ENCODE measurements around the gene FAM219B. TPM values are rescaled to one million over a fixed set of nuclear protein-coding genes. Genes with fewer than 3 reads are reported as not detected.
A peak's percentile ranks its signal among the peaks of the same experiment; 100 is the strongest.

Gene FAM219B
- total RNA-seq, 1 experiment from 2014 or later = 41.8 TPM

DNA sequence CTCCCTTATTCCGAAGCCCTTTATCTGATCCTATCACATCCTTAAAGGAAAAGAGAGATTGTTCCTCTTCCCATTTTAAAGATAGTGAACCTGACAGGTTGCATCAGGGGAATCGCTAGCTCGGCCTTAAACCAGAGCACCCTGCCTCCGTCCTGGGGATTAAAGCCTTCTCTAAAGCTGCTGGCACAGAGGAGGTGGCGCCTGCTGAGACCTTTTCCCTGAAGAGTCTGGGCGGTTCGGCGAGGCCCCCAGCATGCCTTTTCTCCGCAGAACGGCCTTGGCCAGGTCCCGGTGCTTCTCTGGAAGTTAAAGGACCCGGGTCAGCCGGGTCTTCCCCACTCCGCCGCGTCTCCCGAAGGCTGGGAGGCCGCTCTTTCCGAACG is 593 bp downstream of the FAM219B start:
- peak in 1 of 2 experiments; percentile 35 for DNase-seq
- intact Hi-C loops (cut with micrococcal nuclease; ENCODE audit: unreplicated experiment) = loop anchor here (2.0 kb wide), 1 partner anchor 33 kb away; the partner anchor contains the start of gene COX5A
- TF ChIP-seq, protein P1, sequence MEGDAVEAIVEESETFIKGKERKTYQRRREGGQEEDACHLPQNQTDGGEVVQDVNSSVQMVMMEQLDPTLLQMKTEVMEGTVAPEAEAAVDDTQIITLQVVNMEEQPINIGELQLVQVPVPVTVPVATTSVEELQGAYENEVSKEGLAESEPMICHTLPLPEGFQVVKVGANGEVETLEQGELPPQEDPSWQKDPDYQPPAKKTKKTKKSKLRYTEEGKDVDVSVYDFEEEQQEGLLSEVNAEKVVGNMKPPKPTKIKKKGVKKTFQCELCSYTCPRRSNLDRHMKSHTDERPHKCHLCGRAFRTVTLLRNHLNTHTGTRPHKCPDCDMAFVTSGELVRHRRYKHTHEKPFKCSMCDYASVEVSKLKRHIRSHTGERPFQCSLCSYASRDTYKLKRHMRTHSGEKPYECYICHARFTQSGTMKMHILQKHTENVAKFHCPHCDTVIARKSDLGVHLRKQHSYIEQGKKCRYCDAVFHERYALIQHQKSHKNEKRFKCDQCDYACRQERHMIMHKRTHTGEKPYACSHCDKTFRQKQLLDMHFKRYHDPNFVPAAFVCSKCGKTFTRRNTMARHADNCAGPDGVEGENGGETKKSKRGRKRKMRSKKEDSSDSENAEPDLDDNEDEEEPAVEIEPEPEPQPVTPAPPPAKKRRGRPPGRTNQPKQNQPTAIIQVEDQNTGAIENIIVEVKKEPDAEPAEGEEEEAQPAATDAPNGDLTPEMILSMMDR (conservative IDR thresholded peaks at IDR 0.05) = no peak
- Histone ChIP-seq H3F3A (ENCODE audit: insufficient read depth, low read depth) (peaks cover 28% of the 10 kb centered on the region; the same call in 1 of the 2 replicates), H3K9me3 (ENCODE audit: insufficient read depth, low read depth) (no peaks in the 10 kb centered on the region), H2AFZ (peak overlapping the region; percentile 100), H3K4me2 (peak overlapping the region; percentile 93), H3K79me2 (ENCODE audit: low read depth) (peaks cover 26% of the 10 kb centered on the region), H3K36me3 (ENCODE audit: low read depth) (peaks cover 17% of the 10 kb centered on the region; the same call in 1 of the 2 replicates), H3K9me2 (ENCODE audit: insufficient read depth) (no peaks in the 10 kb centered on the region), H4K20me1 (ENCODE audit: insufficient read depth) (no peaks in the 10 kb centered on the region), H3K4me3 (peak overlapping the region; percentile 96), H3K27ac (peak overlapping the region; percentile 52), H3K27me3 (ENCODE audit: insufficient read depth, low read depth) (no peaks in the 10 kb centered on the region), H3K4me1 (replicated peaks; ENCODE audit: insufficient read depth) (peaks cover 32% of the 10 kb centered on the region)
- CTCF ChIA-PET = interaction anchor here (0.5 to 0.6 kb wide), 3 partner anchors 40 to 259 kb away, joined by 5 to 8 read pairs (median 5); no protein-coding TSS in a partner anchor
- TSS peak; percentile 30 for BruUV-seq (replicated peaks)
- POLR2A ChIA-PET (ENCODE audit: unreplicated experiment) = interaction anchor here (0.6 kb wide), 1 partner anchor 51 kb away, joined by 5 read pairs; no protein-coding TSS in a partner anchor

DNA sequence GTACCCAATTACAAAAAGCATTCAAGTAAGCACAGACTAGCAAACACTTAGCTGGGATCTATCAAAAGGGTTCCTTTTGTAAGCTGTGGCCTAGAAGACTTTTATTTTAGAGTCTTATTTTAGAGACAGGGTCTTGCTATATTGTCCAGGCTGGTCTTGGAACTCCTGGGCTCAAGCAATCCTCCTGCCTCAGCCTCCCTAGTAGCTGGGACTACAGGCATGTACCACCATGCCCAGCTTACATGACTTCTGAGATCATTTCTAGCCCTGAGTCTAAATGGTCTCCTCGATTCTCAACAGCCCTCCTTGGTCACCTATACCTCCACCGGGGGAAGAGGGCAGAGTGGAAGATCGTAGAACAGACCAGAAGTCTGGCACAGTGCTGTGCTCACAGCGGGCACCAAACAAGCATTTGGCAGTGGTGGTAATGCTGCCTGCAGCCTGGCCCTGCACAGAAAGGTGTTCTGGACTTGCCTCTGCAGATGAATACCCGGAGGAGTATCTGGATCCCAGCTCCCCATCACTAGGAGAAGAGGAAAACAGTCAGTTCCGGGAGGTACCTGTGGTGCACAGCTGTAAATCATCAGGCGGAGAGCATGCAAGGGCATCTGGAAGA is 2.4 kb downstream of the FAM219B start:
- peaks cover 21% of the 10 kb centered on the region; the same call in 1 of the 2 replicates for H3K36me3 ChIP-seq (ENCODE audit: low read depth)
- no peak overlapping the region for H3K4me3 ChIP-seq
- ChIA-PET POLR2A (ENCODE audit: unreplicated experiment) (interaction anchor here (0.6 kb wide), 1 partner anchor 87 kb away, joined by 4 read pairs; no protein-coding TSS in a partner anchor), CTCF (interaction anchor here (1.1 kb wide), 1 partner anchor 15 kb away, joined by 5 read pairs; the partner anchor contains the start of gene MPI)
- no peaks in the 10 kb centered on the region for H3K9me2 ChIP-seq (ENCODE audit: insufficient read depth)
- H2AFZ ChIP-seq = no peak overlapping the region
- DNase-seq = no peak
- H3K4me1 ChIP-seq (replicated peaks; ENCODE audit: insufficient read depth) = peaks cover 32% of the 10 kb centered on the region
- intact Hi-C loops (cut with micrococcal nuclease; ENCODE audit: unreplicated experiment) = loop anchor here (5.0 kb wide), 1 partner anchor 87 kb away; no protein-coding TSS in a partner anchor
- TF ChIP-seq, protein P1 (conservative IDR thresholded peaks at IDR 0.05) = no peak
- no peak overlapping the region for H3K4me2 ChIP-seq
- peaks cover 33% of the 10 kb centered on the region; the same call in 1 of the 2 replicates for H3F3A ChIP-seq (ENCODE audit: insufficient read depth, low read depth)
- no peaks in the 10 kb centered on the region for H3K9me3 ChIP-seq (ENCODE audit: insufficient read depth, low read depth)
- no peak overlapping the region for H3K27ac ChIP-seq
- H3K79me2 ChIP-seq (ENCODE audit: low read depth) = peaks cover 26% of the 10 kb centered on the region
- no peaks in the 10 kb centered on the region for H4K20me1 ChIP-seq (ENCODE audit: insufficient read depth)
- BruUV-seq (replicated peaks) = no TSS peak
- H3K27me3 ChIP-seq (ENCODE audit: insufficient read depth, low read depth) = no peaks in the 10 kb centered on the region

DNA sequence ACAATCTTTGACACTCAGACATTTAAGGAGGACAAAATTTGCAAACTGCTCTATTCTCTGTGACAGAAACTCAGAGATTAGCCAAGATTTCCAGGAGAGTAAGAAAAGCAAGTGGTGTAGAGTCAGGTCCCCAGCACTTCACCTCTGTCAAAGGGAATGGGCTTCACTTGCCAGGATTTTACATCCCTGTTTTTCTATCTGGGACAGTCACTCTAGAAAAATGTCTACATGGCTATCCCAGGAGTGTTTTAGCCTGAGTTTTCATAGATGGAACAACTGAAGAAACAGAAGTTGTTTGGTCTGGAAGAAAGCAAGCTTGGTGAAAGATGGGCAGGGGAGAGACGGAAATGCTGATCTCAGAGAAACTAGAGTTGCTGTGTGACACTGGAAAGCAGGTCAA is 3.0 kb downstream of the FAM219B start:
- no peaks in the 10 kb centered on the region for H3K9me3 ChIP-seq (ENCODE audit: insufficient read depth, low read depth)
- no peak for TF ChIP-seq EZH2 (IDR thresholded peaks at IDR 0.05; ENCODE audit: low read depth)
- TF ChIP-seq, protein P1 (conservative IDR thresholded peaks at IDR 0.05) = no peak
- POLR2A ChIA-PET (ENCODE audit: unreplicated experiment) = no interaction called here

More for the DNA sequence above, 3.0 kb downstream of the FAM219B start:
- CTCF ChIA-PET = interaction anchor here (1.1 kb wide), 1 partner anchor 14 kb away, joined by 5 read pairs; the partner anchor contains the start of gene MPI
- Histone ChIP-seq H3K27ac (no peak overlapping the region), H3K79me2 (ENCODE audit: low read depth) (peaks cover 26% of the 10 kb centered on the region), H4K20me1 (ENCODE audit: insufficient read depth) (no peaks in the 10 kb centered on the region), H3K4me3 (no peak overlapping the region), H3K4me1 (replicated peaks; ENCODE audit: insufficient read depth) (peaks cover 32% of the 10 kb centered on the region), H3K9me2 (ENCODE audit: insufficient read depth) (no peaks in the 10 kb centered on the region), H3K4me2 (no peak overlapping the region), H3F3A (ENCODE audit: insufficient read depth, low read depth) (peaks cover 35% of the 10 kb centered on the region; the same call in 1 of the 2 replicates), H3K27me3 (ENCODE audit: insufficient read depth, low read depth) (no peaks in the 10 kb centered on the region), H3K36me3 (ENCODE audit: low read depth) (peaks cover 21% of the 10 kb centered on the region; the same call in 1 of the 2 replicates), H2AFZ (no peak overlapping the region)
- no TSS peak for BruUV-seq (replicated peaks)
- intact Hi-C loops (cut with micrococcal nuclease; ENCODE audit: unreplicated experiment) = loop anchor here (5.0 kb wide), 1 partner anchor 86 kb away; no protein-coding TSS in a partner anchor
- DNase-seq = no peak
